K562 (cell line): ENCODE measurements around the gene MAP4K4.

ENCODE experiments used
- CREM ChIP-seq: IDR thresholded peaks from 2 replicates; pipeline ENCODE4 v1.6.1; 2014; ENCODE audit warnings: antibody characterized with exemption, low read depth
- DNMT1 ChIP-seq: fragments of 450-650 bp; IDR thresholded peaks from 2 replicates; pipeline ENCODE4 v1.6.1; 2016; ENCODE audit warnings: antibody characterized with exemption, mild to moderate bottlenecking
- KDM1A ChIP-seq, 2 experiments: fragments of 450-650 bp; IDR thresholded peaks; 2 replicates each; pipeline ENCODE4 v1.6.1; 2016; ENCODE audit warnings: mild to moderate bottlenecking in 2 of 2
- MBD1 ChIP-seq: fragments of 250-450 bp; sonication (Bioruptor Pico); IDR thresholded peaks from 2 replicates; pipeline ENCODE4 v1.8.0; 2022; ENCODE audit warnings: inconsistent platforms
- MECOM ChIP-seq: fragments of 250-450 bp; sonication (Bioruptor Pico); IDR thresholded peaks from 2 replicates; pipeline ENCODE4 v1.8.0; 2022; ENCODE audit warnings: inconsistent platforms
- MTA3 ChIP-seq: fragments of 450-650 bp; formaldehyde crosslinking; IDR thresholded peaks from 2 replicates; pipeline ENCODE4 v1.6.1; 2017; ENCODE audit warnings: mild to moderate bottlenecking, borderline replicate concordance
- USF1 ChIP-seq: sonication (generic); formaldehyde crosslinking; IDR thresholded peaks from 2 replicates; pipeline ENCODE4 v1.9.0; 2022; ENCODE audit warnings: mild to moderate bottlenecking, missing genetic modification reagents
- YY1 ChIP-seq, 3 experiments: IDR thresholded peaks; 2 replicates each; pipeline ENCODE4 v1.6.1; 2011; ENCODE audit warnings: low read length in 2 of 3, mild to moderate bottlenecking in 2 of 3, moderate library complexity in 2 of 3, borderline replicate concordance in 1 of 3, control low read depth in 1 of 3, low read depth in 1 of 3; ENCODE audit not compliant: insufficient read depth in 3 of 3, insufficient replicate concordance in 2 of 3, control insufficient read depth in 1 of 3, insufficient read length in 1 of 3; ENCODE audit errors: extremely low read depth in 1 of 3
- TF ChIP-seq, protein P1 (sequence below): sonication (generic); formaldehyde crosslinking; IDR thresholded peaks from 2 replicates; pipeline ENCODE4 v1.8.0; 2023; ENCODE audit warnings: mild to moderate bottlenecking, missing genetic modification reagents
- TF ChIP-seq, protein P2 (sequence below), 3 experiments: IDR thresholded peaks in 2 of 3; conservative IDR thresholded peaks in 1 of 3; 2 replicates each; pipeline ENCODE4 v1.5.1; 2011 to 2012; ENCODE audit warnings: low read length in 3 of 3, mild to moderate bottlenecking in 3 of 3, control low read depth in 2 of 3, improper control_type of control experiment in 1 of 3, inconsistent platforms in 1 of 3, low read depth in 1 of 3, mixed read lengths in 1 of 3, moderate library complexity in 1 of 3; ENCODE audit not compliant: insufficient read depth in 2 of 3
- TF ChIP-seq, protein P3 (sequence below), 2 experiments: fragments of 200-800 bp in 1 of 2; sonication (Bioruptor generic) in 1 of 2; sonication (generic) in 1 of 2; formaldehyde crosslinking in 1 of 2; IDR thresholded peaks in 1 of 2; conservative IDR thresholded peaks in 1 of 2; 2 replicates each; pipeline versions ENCODE4 v1.5.0 to v1.6.1; 2016 to 2020; ENCODE audit warnings: missing compliant biosample characterization in 1 of 2, missing genetic modification characterization in 1 of 2, missing genetic modification reagents in 1 of 2

DNA sequence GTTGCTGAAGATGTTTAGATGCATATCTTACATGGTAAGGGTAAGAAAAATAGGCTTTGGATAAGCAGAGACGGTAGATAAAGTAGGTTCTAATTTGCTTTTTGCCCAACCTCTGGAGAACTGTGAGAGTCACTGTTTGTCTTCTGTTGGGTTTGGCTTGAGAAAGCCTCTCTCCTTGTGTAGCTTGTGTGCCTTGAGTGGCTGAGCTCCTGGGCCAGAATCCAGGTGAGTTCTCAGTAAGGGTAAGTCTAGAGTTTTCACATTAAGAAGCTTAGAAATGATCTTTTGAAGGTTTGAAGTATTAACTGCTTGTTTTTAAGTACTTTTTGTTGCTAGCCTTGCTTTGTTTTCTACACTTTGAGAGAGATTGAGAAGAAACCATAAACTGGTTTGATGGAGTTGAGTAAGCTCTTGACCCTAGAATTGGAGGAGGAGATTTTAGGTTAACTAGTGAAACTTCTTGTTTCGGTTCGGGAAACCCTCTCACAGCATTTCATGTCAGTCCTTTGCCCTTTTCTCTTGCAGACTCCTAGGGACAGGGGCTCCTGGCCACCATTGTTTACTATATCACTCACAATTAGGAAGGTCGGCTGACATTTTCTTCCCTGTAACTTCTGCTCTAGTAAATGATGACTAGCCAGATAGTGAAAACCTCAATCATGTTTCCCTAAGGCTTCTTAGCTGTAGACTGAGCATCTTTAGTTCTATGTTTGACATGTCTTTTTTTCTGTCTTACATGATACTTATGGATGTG, 26.0 kb downstream of the MAP4K4 start:
- TF ChIP-seq DNMT1: no peak
- TF ChIP-seq CREM: no peak
- TF ChIP-seq YY1 (IDR thresholded peaks at IDR 0.05; ENCODE audit: borderline replicate concordance in 1 of 3, control insufficient read depth in 1 of 3, extremely low read depth in 1 of 3, insufficient read depth in 3 of 3, insufficient read length in 1 of 3, insufficient replicate concordance in 2 of 3, low read depth in 1 of 3, low read length in 2 of 3): no peak
- no peak for TF ChIP-seq MBD1 (CRISPR knock-in tag)
- no peak for TF ChIP-seq MTA3
- TF ChIP-seq, protein P1, sequence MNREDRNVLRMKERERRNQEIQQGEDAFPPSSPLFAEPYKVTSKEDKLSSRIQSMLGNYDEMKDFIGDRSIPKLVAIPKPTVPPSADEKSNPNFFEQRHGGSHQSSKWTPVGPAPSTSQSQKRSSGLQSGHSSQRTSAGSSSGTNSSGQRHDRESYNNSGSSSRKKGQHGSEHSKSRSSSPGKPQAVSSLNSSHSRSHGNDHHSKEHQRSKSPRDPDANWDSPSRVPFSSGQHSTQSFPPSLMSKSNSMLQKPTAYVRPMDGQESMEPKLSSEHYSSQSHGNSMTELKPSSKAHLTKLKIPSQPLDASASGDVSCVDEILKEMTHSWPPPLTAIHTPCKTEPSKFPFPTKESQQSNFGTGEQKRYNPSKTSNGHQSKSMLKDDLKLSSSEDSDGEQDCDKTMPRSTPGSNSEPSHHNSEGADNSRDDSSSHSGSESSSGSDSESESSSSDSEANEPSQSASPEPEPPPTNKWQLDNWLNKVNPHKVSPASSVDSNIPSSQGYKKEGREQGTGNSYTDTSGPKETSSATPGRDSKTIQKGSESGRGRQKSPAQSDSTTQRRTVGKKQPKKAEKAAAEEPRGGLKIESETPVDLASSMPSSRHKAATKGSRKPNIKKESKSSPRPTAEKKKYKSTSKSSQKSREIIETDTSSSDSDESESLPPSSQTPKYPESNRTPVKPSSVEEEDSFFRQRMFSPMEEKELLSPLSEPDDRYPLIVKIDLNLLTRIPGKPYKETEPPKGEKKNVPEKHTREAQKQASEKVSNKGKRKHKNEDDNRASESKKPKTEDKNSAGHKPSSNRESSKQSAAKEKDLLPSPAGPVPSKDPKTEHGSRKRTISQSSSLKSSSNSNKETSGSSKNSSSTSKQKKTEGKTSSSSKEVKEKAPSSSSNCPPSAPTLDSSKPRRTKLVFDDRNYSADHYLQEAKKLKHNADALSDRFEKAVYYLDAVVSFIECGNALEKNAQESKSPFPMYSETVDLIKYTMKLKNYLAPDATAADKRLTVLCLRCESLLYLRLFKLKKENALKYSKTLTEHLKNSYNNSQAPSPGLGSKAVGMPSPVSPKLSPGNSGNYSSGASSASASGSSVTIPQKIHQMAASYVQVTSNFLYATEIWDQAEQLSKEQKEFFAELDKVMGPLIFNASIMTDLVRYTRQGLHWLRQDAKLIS (CRISPR knock-in tag): no peak
- no peak for TF ChIP-seq USF1 (CRISPR knock-in tag)
- TF ChIP-seq, protein P2, sequence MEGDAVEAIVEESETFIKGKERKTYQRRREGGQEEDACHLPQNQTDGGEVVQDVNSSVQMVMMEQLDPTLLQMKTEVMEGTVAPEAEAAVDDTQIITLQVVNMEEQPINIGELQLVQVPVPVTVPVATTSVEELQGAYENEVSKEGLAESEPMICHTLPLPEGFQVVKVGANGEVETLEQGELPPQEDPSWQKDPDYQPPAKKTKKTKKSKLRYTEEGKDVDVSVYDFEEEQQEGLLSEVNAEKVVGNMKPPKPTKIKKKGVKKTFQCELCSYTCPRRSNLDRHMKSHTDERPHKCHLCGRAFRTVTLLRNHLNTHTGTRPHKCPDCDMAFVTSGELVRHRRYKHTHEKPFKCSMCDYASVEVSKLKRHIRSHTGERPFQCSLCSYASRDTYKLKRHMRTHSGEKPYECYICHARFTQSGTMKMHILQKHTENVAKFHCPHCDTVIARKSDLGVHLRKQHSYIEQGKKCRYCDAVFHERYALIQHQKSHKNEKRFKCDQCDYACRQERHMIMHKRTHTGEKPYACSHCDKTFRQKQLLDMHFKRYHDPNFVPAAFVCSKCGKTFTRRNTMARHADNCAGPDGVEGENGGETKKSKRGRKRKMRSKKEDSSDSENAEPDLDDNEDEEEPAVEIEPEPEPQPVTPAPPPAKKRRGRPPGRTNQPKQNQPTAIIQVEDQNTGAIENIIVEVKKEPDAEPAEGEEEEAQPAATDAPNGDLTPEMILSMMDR (IDR thresholded peaks at IDR 0.05 in 2 of 3, conservative IDR thresholded peaks at IDR 0.05 in 1 of 3; ENCODE audit: insufficient read depth in 2 of 3, low read depth in 1 of 3, low read length in 3 of 3): no peak
- TF ChIP-seq, protein P3, sequence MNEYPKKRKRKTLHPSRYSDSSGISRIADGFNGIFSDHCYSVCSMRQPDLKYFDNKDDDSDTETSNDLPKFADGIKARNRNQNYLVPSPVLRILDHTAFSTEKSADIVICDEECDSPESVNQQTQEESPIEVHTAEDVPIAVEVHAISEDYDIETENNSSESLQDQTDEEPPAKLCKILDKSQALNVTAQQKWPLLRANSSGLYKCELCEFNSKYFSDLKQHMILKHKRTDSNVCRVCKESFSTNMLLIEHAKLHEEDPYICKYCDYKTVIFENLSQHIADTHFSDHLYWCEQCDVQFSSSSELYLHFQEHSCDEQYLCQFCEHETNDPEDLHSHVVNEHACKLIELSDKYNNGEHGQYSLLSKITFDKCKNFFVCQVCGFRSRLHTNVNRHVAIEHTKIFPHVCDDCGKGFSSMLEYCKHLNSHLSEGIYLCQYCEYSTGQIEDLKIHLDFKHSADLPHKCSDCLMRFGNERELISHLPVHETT (CRISPR knock-in tag; conservative IDR thresholded peaks at IDR 0.05 in 1 of 2, IDR thresholded peaks at IDR 0.05 in 1 of 2): no peak
- no peak for TF ChIP-seq MECOM (CRISPR knock-in tag)
- no peak for TF ChIP-seq KDM1A (IDR thresholded peaks at IDR 0.05)
